PC-3 (cell line): ENCODE results near the gene SLC30A3. TPM values are rescaled to one million over a fixed set of nuclear protein-coding genes. Genes with fewer than 3 reads are reported as not detected.

Experiments
- ATAC-seq: fragments of 200-7000 bp; cut with Tn5 transposase; 2 replicates; pipeline ENCODE4 v1.9.1; 2020; ENCODE audit warnings: mild to moderate bottlenecking, moderate library complexity
- BruUV-seq: library from RNA; stranded (reverse); fragments of 400-500 nt; replicated peaks from 2 replicates; lab custom pipeline; 2021; lab: Mats Ljungman, UMichigan
- CTCF ChIA-PET: fragments of 300-600 bp; sonication (Branson Sonifier 250); formaldehyde crosslinking; loops from one replicate; lab custom pipeline; 2022; ENCODE audit warnings: antibody characterized with exemption; lab: Charles Lee
- POLR2A ChIA-PET: fragments of 300-600 bp; sonication (Branson Sonifier 250); formaldehyde crosslinking; loops from one replicate; lab custom pipeline; 2022; ENCODE audit warnings: antibody characterized with exemption; ENCODE audit not compliant: unreplicated experiment; lab: Charles Lee
- DNase-seq: peaks from one replicate; pipeline ENCODE4 v3.0.0-alpha.2; 2015
- H2AFZ ChIP-seq: fragments of 300-600 bp; sonication (generic); 2 replicates; pipeline ENCODE4 v1.6.0; 2016; ENCODE audit warnings: antibody characterized with exemption, low read length
- H3F3A ChIP-seq: fragments of 300-600 bp; sonication (generic); one replicate; pipeline ENCODE4 v1.6.0; 2017; ENCODE audit warnings: antibody characterized with exemption, low read length, control low read depth, mild to moderate bottlenecking; ENCODE audit not compliant: unreplicated experiment
- H3K27ac ChIP-seq: fragments of 300-600 bp; sonication (generic); 2 replicates; pipeline ENCODE4 v1.5.1; 2016; ENCODE audit warnings: mild to moderate bottlenecking, low read length
- H3K27me3 ChIP-seq: fragments of 300-600 bp; sonication (generic); 2 replicates; pipeline ENCODE4 v1.6.1; 2016; ENCODE audit warnings: low read length, mixed read lengths
- H3K36me3 ChIP-seq: fragments of 300-600 bp; sonication (generic); 2 replicates; pipeline ENCODE4 v1.6.1; 2016; ENCODE audit warnings: low read depth, mixed run types, low read length, mixed read lengths
- H3K4me1 ChIP-seq: fragments of 300-600 bp; sonication (generic); 2 replicates; pipeline ENCODE4 v1.5.1; 2016; ENCODE audit warnings: low read length; ENCODE audit not compliant: insufficient read depth
- H3K4me2 ChIP-seq: fragments of 300-600 bp; sonication (generic); 2 replicates; pipeline ENCODE4 v1.6.0; 2016; ENCODE audit warnings: low read length
- H3K4me3 ChIP-seq: fragments of 300-600 bp; sonication (generic); 2 replicates; pipeline ENCODE4 v1.5.1; 2016; ENCODE audit warnings: mild to moderate bottlenecking, low read length, mixed read lengths
- H3K79me2 ChIP-seq: fragments of 300-600 bp; sonication (generic); 2 replicates; pipeline ENCODE4 v1.6.1; 2017; ENCODE audit warnings: low read length, mixed read lengths
- H3K9ac ChIP-seq: fragments of 300-600 bp; sonication (generic); 2 replicates; pipeline ENCODE4 v1.6.0; 2016; ENCODE audit warnings: mild to moderate bottlenecking, low read length
- H3K9me2 ChIP-seq: fragments of 300-600 bp; sonication (generic); replicated peaks from 2 replicates; pipeline ENCODE4 v1.6.1; 2016; ENCODE audit warnings: mixed run types, low read length, mixed read lengths
- H3K9me3 ChIP-seq: fragments of 300-600 bp; sonication (generic); 2 replicates; pipeline ENCODE4 v1.6.1; 2016; ENCODE audit warnings: low read length, mixed read lengths
- H4K20me1 ChIP-seq: fragments of 300-600 bp; sonication (generic); 2 replicates; pipeline ENCODE4 v1.6.1; 2016; ENCODE audit warnings: low read length, mixed read lengths
- CTCF ChIP-seq: fragments of 300-600 bp; sonication (generic); conservative IDR thresholded peaks from 2 replicates; pipeline ENCODE4 v1.5.1; 2017; ENCODE audit warnings: antibody characterized with exemption, low read depth, mild to moderate bottlenecking, low read length
- EZH2 ChIP-seq: fragments of 300-600 bp; sonication (generic); IDR thresholded peaks from one replicate; pipeline ENCODE4 v1.6.1; 2017; ENCODE audit warnings: antibody characterized with exemption, mild to moderate bottlenecking, low read length; ENCODE audit not compliant: unreplicated experiment
- EZH2phosphoT487 ChIP-seq: fragments of 300-600 bp; sonication (generic); IDR thresholded peaks from 2 replicates; pipeline ENCODE4 v1.6.1; 2018; ENCODE audit warnings: mild to moderate bottlenecking, antibody characterized with exemption, low read length, borderline replicate concordance
- intact Hi-C: fragments of 100-400 bp; cut with micrococcal nuclease; formaldehyde crosslinking; loops from 2 replicates; pipeline ENCODE4 v1.9.0; 2023
- total RNA-seq: library from RNA; depleted of rRNA; stranded (reverse); fragments of >200 nt; gene quantifications from 2 replicates; pipeline ENCODE4 v1.2.3, GENCODE V29; 2014

The SLC30A3 gene
- total RNA-seq, 1 experiment from 2014 or later = 0.36 TPM

- no TSS peak for BruUV-seq
- no peaks in the 10 kb centered on the region for H3K79me2 ChIP-seq
- no peak overlapping the region for H3K4me2 ChIP-seq
- no peaks in the 10 kb centered on the region for H3K9me3 ChIP-seq
- no peaks in the 10 kb centered on the region for H3K27me3 ChIP-seq
- ATAC-seq = no peak
- TF ChIP-seq EZH2 = no peak
- TF ChIP-seq CTCF = no peak
- no peak for TF ChIP-seq EZH2phosphoT487
- no peak for DNase-seq
- H3K27ac ChIP-seq = no peak overlapping the region
- H3K4me3 ChIP-seq = no peak overlapping the region
- intact Hi-C loops = no loop called here
- 0 out of 2 replicates have a peak, but pooled peaks cover 4% of the 10 kb centered on the region for H3K4me1 ChIP-seq
- H3F3A ChIP-seq = no peaks in the 10 kb centered on the region
- H3K36me3 ChIP-seq = no peaks in the 10 kb centered on the region
- H4K20me1 ChIP-seq = no peaks in the 10 kb centered on the region
- no peaks in the 10 kb centered on the region for H3K9me2 ChIP-seq
- no peak overlapping the region for H3K9ac ChIP-seq
- ChIA-PET CTCF (interaction anchor here (1.1 kb wide), 1 partner anchor 26 kb away, joined by 4 read pairs; no protein-coding TSS in a partner anchor), POLR2A (no interaction called here)
- H2AFZ ChIP-seq = no peak overlapping the region
Measured at GRCh38 chr2:27305516-27305915, 42.7 kb upstream of the SLC30A3 start.

GRCh38 chr2:27304488-27305240, 41.8 kb upstream of the SLC30A3 start:
- no peak overlapping the region for H3K9ac ChIP-seq
- H3K36me3 ChIP-seq = no peaks in the 10 kb centered on the region
- H3K9me2 ChIP-seq = no peaks in the 10 kb centered on the region
- 0 out of 2 replicates have a peak, but pooled peaks cover 4% of the 10 kb centered on the region for H3K4me1 ChIP-seq
- no peak for TF ChIP-seq CTCF
- no peak for TF ChIP-seq EZH2
- no peak for TF ChIP-seq EZH2phosphoT487
- no peaks in the 10 kb centered on the region for H3F3A ChIP-seq
- H3K79me2 ChIP-seq = no peaks in the 10 kb centered on the region
- intact Hi-C loops = no loop called here
- DNase-seq (no peak), ATAC-seq (no peak)
- H3K27me3 ChIP-seq = no peaks in the 10 kb centered on the region
- no peak overlapping the region for H2AFZ ChIP-seq
- BruUV-seq = no TSS peak
- H3K4me3 ChIP-seq = no peak overlapping the region
- ChIA-PET POLR2A (interaction anchor here (0.5 kb wide), 2 partner anchors 12 to 244 kb away, joined by 4 to 10 read pairs; no protein-coding TSS in a partner anchor), CTCF (interaction anchor here (1.1 kb wide), 1 partner anchor 25 kb away, joined by 4 read pairs; no protein-coding TSS in a partner anchor)
- no peaks in the 10 kb centered on the region for H3K9me3 ChIP-seq
- no peak overlapping the region for H3K27ac ChIP-seq
- H4K20me1 ChIP-seq = no peaks in the 10 kb centered on the region
- no peak overlapping the region for H3K4me2 ChIP-seq
